ENCODE data around the gene PLD2.
"Not testable (repeated sequence)": the region's sequence is repeated elsewhere in the genome, so short reads cannot be mapped to it uniquely, and the experiment has no call there.

The PLD2 gene

DNA sequence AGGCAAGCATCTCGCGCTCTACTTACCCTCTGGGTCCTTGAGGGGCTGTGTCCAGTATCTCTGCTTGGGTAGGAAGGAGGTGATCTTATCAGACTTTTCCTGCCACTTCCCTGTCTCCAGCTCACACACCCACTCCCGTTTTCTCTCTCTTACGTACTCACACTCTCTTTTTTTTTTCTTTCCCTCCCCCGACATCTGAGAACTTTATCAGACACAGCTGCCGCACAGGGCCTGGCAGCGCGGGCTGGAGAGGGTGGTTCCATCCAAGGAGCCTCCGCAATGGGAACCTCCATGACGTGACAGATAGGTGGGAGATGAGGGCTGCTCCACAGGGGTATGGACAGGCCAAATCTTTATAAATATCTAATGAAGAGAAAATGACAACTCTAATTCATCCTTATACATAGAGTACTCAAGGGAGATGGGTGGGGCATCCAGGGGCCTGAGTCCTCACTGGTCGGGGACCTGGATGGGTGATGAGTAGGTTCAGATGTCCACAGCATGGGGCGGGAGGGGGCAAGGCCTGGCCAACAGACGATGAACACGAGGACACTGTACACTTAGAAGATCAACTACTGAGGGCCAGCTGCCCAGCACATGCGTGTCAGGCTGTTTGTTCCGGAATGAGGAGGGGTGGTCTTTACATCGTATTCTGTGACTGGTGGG, 49.5 kb downstream of the PLD2 start:
- Histone ChIP-seq H4K20me1 (ENCODE audit: low read depth, low read length) (no peaks in the 10 kb centered on the region), H3K27ac (ENCODE audit: low read depth, low read length) (no peak overlapping the region)

DNA sequence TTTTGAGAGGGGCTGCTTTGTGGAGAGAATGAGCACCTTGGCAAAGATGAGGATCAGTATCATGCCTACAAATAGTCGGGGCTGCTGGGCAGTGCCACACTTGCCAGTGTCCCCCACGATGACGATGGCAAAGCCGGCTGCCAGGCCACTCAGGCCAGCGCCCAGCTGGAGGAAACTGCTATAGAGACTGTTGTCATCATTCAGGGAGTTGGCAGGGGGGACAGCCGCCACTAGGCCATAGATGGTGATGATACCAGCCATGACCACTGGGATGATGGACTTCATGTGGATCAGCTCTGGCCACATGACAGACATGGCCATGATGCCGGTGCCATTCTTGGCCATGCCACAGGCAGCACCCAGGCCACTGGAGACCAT, 50.0 kb downstream of the PLD2 start:
- H4K20me1 ChIP-seq (ENCODE audit: low read depth, low read length) = no peaks in the 10 kb centered on the region

More for the DNA sequence above, 49.5 kb downstream of the PLD2 start:
- no peak overlapping the region for H2AFZ ChIP-seq (ENCODE audit: low read depth, low read length, severe bottlenecking)
- H3K4me3 ChIP-seq (ENCODE audit: insufficient read depth, low read length, poor library complexity, severe bottlenecking) = no peak overlapping the region
- no peaks in the 10 kb centered on the region for H3K9me2 ChIP-seq (replicated peaks; ENCODE audit: insufficient read depth, low read length)
- TF ChIP-seq, protein P1, sequence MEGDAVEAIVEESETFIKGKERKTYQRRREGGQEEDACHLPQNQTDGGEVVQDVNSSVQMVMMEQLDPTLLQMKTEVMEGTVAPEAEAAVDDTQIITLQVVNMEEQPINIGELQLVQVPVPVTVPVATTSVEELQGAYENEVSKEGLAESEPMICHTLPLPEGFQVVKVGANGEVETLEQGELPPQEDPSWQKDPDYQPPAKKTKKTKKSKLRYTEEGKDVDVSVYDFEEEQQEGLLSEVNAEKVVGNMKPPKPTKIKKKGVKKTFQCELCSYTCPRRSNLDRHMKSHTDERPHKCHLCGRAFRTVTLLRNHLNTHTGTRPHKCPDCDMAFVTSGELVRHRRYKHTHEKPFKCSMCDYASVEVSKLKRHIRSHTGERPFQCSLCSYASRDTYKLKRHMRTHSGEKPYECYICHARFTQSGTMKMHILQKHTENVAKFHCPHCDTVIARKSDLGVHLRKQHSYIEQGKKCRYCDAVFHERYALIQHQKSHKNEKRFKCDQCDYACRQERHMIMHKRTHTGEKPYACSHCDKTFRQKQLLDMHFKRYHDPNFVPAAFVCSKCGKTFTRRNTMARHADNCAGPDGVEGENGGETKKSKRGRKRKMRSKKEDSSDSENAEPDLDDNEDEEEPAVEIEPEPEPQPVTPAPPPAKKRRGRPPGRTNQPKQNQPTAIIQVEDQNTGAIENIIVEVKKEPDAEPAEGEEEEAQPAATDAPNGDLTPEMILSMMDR (IDR thresholded peaks at IDR 0.05; ENCODE audit: insufficient read depth, low read length, poor library complexity, severe bottlenecking) = no peak
- TF ChIP-seq EZH2phosphoT487 (conservative IDR thresholded peaks at IDR 0.05; ENCODE audit: low read length) = no peak
- H3K9me3 ChIP-seq (ENCODE audit: insufficient read depth, low read length) = no peaks in the 10 kb centered on the region
- no peak overlapping the region for H3K9ac ChIP-seq (ENCODE audit: low read length)
- H3F3A ChIP-seq (ENCODE audit: insufficient read depth) = no peaks in the 10 kb centered on the region
- H3K27me3 ChIP-seq (ENCODE audit: low read length) = no peaks in the 10 kb centered on the region
- H3K36me3 ChIP-seq (ENCODE audit: low read length) = no peaks in the 10 kb centered on the region
- no peaks in the 10 kb centered on the region; the same call in 1 of the 2 replicates for H3K79me2 ChIP-seq (ENCODE audit: insufficient read depth, low read length)
- H3K4me2 ChIP-seq (ENCODE audit: low read depth, low read length, poor library complexity, severe bottlenecking) = no peak overlapping the region

DNA sequence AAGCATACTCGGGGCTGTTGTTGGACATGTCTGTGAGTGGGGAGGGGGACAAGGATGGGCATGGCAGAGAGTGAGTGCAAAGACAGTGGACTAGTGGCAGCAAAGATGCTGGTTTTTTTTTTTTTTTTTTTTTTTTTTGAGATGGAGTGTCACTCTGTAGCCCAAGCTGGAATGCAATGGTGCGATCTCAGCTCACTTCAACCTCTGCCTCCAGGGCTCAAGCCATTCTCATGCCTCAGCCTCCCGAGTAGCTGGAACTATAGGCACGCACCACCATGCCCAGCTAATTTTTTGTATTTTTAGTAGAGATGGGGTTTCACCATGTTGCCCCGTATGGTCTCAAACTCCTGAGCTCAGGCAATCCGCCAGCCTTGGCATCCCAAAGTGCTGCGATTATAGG, 50.4 kb downstream of the PLD2 start:
- H3K9me3 ChIP-seq (ENCODE audit: insufficient read depth, low read length); H3K79me2 ChIP-seq (ENCODE audit: insufficient read depth, low read length); H2AFZ ChIP-seq (ENCODE audit: low read depth, low read length, severe bottlenecking); H3K27me3 ChIP-seq (ENCODE audit: low read length); H3K9me2 ChIP-seq (replicated peaks; ENCODE audit: insufficient read depth, low read length); H3F3A ChIP-seq (ENCODE audit: insufficient read depth); H3K27ac ChIP-seq (ENCODE audit: low read depth, low read length); H3K4me3 ChIP-seq (ENCODE audit: insufficient read depth, low read length, poor library complexity, severe bottlenecking); H4K20me1 ChIP-seq (ENCODE audit: low read depth, low read length); H3K36me3 ChIP-seq (ENCODE audit: low read length); H3K4me2 ChIP-seq (ENCODE audit: low read depth, low read length, poor library complexity, severe bottlenecking); H3K9ac ChIP-seq (ENCODE audit: low read length): not testable (repeated sequence)

More for the DNA sequence above, 50.0 kb downstream of the PLD2 start:
- Histone ChIP-seq H3F3A (ENCODE audit: insufficient read depth) (no peaks in the 10 kb centered on the region), H3K79me2 (ENCODE audit: insufficient read depth, low read length) (no peaks in the 10 kb centered on the region; the same call in 1 of the 2 replicates), H3K4me2 (ENCODE audit: low read depth, low read length, poor library complexity, severe bottlenecking) (no peak overlapping the region), H3K9ac (ENCODE audit: low read length) (no peak overlapping the region), H3K36me3 (ENCODE audit: low read length) (no peaks in the 10 kb centered on the region), H2AFZ (ENCODE audit: low read depth, low read length, severe bottlenecking) (no peak overlapping the region), H3K4me3 (ENCODE audit: insufficient read depth, low read length, poor library complexity, severe bottlenecking) (no peak overlapping the region), H3K27ac (ENCODE audit: low read depth, low read length) (no peak overlapping the region), H3K27me3 (ENCODE audit: low read length) (no peaks in the 10 kb centered on the region), H3K9me3 (ENCODE audit: insufficient read depth, low read length) (no peaks in the 10 kb centered on the region), H3K9me2 (replicated peaks; ENCODE audit: insufficient read depth, low read length) (no peaks in the 10 kb centered on the region)
- TF ChIP-seq, protein P1 (IDR thresholded peaks at IDR 0.05; ENCODE audit: insufficient read depth, low read length, poor library complexity, severe bottlenecking) = no peak
- no peak for TF ChIP-seq EZH2phosphoT487 (conservative IDR thresholded peaks at IDR 0.05; ENCODE audit: low read length)

DNA sequence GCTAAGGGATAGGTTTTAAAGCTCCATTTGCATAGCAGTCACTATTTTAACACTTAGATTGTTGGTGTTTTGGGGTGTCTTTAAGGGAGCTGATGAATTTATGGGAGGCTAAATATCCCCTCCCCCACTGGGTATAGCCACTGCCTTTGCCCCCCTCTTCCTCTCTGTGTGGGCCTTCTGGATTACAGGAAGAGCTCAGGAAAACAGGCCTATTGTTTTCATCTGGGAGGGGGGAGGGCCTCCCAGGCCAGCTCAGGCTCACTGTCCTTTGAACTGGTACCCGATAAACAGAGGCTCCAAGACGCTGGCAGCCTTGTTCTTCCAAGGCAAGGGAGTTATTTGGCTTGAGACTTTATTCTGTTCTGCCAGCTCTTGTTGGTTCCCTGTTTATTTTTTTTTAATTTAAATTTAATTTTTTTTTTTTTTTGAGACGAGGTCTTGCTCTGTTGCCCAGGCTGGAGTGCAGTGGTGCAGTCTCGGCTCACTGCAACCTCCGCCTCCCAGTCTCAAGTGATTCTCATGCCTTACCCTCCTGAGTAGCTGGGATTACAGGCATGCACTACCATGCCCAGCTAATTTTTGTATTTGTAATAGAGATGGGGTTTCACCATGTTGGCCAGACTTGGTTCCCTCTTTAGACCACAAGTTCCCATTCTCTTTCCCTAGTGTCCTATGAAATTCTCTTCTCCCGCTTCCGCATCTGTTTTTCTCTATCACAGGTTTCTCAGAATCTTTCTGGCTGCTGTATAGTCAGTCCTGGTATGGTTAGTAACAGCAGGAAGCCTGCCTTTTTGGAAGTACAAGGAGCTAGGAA, 51.3 kb downstream of the PLD2 start:
- Histone ChIP-seq H3F3A (ENCODE audit: insufficient read depth) (no peaks in the 10 kb centered on the region), H3K27me3 (ENCODE audit: low read length) (no peaks in the 10 kb centered on the region), H4K20me1 (ENCODE audit: low read depth, low read length) (no peaks in the 10 kb centered on the region), H2AFZ (ENCODE audit: low read depth, low read length, severe bottlenecking) (no peak overlapping the region), H3K4me3 (ENCODE audit: insufficient read depth, low read length, poor library complexity, severe bottlenecking) (no peak overlapping the region), H3K79me2 (ENCODE audit: insufficient read depth, low read length) (no peaks in the 10 kb centered on the region; the same call in 1 of the 2 replicates), H3K9me3 (ENCODE audit: insufficient read depth, low read length) (no peaks in the 10 kb centered on the region), H3K9ac (ENCODE audit: low read length) (no peak overlapping the region), H3K4me2 (ENCODE audit: low read depth, low read length, poor library complexity, severe bottlenecking) (no peak overlapping the region), H3K36me3 (ENCODE audit: low read length) (no peaks in the 10 kb centered on the region), H3K9me2 (replicated peaks; ENCODE audit: insufficient read depth, low read length) (no peaks in the 10 kb centered on the region), H3K27ac (ENCODE audit: low read depth, low read length) (no peak overlapping the region)
- TF ChIP-seq EZH2phosphoT487 (conservative IDR thresholded peaks at IDR 0.05; ENCODE audit: low read length) = no peak
- TF ChIP-seq, protein P1 (IDR thresholded peaks at IDR 0.05; ENCODE audit: insufficient read depth, low read length, poor library complexity, severe bottlenecking) = no peak
